Measurements from ENCODE around the gene HSPB9.
A peak's percentile ranks its signal among the peaks of the same experiment; 100 is the strongest.

Gene HSPB9

DNA sequence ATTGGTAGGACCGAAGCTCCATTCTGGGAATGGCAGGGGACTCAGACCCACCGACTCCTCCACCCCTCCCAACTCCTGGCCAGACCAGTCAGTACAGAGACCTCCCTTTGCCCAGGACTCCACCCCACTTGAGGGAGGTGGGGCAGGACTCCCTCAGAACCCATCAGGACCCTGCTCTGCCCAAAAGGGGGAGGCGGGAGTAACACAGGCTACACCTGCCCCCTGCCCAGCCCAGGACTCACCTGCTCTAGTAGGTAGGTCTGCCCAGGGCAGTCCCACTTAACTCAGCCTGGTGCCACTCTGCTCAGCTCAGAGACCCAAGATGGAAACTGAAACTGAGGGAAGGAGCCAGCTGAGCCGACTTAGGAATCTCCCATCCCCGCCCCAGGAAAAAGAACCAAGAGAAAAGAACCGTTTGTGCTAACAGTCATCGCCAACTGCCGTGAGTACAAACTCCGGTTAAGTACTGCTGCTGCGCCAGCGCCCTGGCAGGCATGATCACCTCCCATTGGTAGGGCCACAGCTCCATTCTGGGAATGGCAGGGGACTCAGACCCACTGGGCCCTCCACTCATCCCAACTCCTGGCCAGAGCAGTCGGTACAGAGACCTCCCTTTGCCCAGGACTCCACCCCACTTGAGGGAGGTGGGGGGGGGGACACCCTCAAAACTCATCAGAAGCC is 10.6 kb upstream of the HSPB9 start:
- peaks cover 24 to 34% of the 10 kb centered on the region in 2 donors for H3K4me1 ChIP-seq (ENCODE audit: control insufficient read depth in 1 of 2, insufficient read depth in 2 of 2, low read length in 2 of 2)

DNA sequence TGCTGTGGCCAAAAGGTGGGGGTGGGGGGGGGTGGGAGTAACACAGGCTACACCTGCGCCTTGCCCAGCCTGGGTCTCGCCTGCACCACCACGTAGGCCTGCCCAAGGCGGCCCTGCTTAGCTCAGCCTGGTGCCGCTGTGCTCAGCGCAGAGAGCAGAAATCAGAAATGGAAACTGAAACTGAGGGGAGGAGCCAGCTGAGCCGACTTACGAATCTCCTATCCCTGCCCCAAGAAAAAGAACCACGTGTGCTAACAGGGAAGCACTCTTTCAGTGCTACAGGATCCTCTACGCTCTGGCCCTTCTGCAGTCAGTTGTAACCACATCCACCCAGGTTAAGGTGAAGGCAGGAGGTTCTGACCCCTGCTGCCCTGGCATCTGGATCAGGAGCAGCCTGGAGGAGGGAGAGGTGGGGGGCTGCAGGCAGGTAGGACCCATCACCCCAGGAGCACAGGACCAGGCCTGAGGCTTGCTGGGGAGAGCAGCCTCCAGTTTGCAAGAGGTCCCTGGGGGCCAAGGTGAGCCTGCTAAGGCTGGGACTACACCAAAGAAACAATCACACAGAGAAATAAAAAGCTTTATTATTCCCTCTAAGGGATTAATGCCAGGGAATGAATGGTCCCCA is 9.9 kb upstream of the HSPB9 start, which contains the start of gene DHX58:
Gene DHX58 (minus strand): TSS at position 163 of the 625 bp plus-strand sequence. CDS start 822 bp downstream, outside the sequence.
- Histone ChIP-seq H3K27me3 (ENCODE audit: control insufficient read depth in 1 of 2, insufficient read depth in 2 of 2, low read length in 2 of 2) (no peaks in the 10 kb centered on the region), H3K36me3 (ENCODE audit: control insufficient read depth in 1 of 2, insufficient read depth in 2 of 2, low read length in 2 of 2) (peaks cover 3 to 27% of the 10 kb centered on the region in 2 donors), H3K9me3 (ENCODE audit: control insufficient read depth in 1 of 2, low read length in 2 of 2) (no peaks in the 10 kb centered on the region), H3K4me1 (ENCODE audit: control insufficient read depth in 1 of 2, insufficient read depth in 2 of 2, low read length in 2 of 2) (peaks cover 24 to 32% of the 10 kb centered on the region in 2 donors), H3K27ac (ENCODE audit: low read depth, low read length) (peak within 1 kb of the TSS; percentile 76), H3K4me3 (ENCODE audit: low read depth in 1 of 2, low read length in 2 of 2) (peak within 1 kb of the TSS; percentile 65 to 77), H3K9ac (ENCODE audit: low read depth in 1 of 2, low read length in 2 of 2) (peak within 1 kb of the TSS; percentile 76 to 89)

More for the DNA sequence above, 10.6 kb upstream of the HSPB9 start:
- H3K9me3 ChIP-seq (ENCODE audit: control insufficient read depth in 1 of 2, low read length in 2 of 2), result no peaks in the 10 kb centered on the region
- H3K27ac ChIP-seq (ENCODE audit: low read depth, low read length), result peak overlapping the region; percentile 76
- H3K4me3 ChIP-seq (ENCODE audit: low read depth in 1 of 2, low read length in 2 of 2), result peak overlapping the region; percentile 65 to 77
- H3K9ac ChIP-seq (ENCODE audit: low read depth in 1 of 2, low read length in 2 of 2), result peak overlapping the region; percentile 76 to 89
- H3K27me3 ChIP-seq (ENCODE audit: control insufficient read depth in 1 of 2, insufficient read depth in 2 of 2, low read length in 2 of 2), result no peaks in the 10 kb centered on the region
- H3K36me3 ChIP-seq (ENCODE audit: control insufficient read depth in 1 of 2, insufficient read depth in 2 of 2, low read length in 2 of 2), result peaks cover 3 to 21% of the 10 kb centered on the region in 2 donors

DNA sequence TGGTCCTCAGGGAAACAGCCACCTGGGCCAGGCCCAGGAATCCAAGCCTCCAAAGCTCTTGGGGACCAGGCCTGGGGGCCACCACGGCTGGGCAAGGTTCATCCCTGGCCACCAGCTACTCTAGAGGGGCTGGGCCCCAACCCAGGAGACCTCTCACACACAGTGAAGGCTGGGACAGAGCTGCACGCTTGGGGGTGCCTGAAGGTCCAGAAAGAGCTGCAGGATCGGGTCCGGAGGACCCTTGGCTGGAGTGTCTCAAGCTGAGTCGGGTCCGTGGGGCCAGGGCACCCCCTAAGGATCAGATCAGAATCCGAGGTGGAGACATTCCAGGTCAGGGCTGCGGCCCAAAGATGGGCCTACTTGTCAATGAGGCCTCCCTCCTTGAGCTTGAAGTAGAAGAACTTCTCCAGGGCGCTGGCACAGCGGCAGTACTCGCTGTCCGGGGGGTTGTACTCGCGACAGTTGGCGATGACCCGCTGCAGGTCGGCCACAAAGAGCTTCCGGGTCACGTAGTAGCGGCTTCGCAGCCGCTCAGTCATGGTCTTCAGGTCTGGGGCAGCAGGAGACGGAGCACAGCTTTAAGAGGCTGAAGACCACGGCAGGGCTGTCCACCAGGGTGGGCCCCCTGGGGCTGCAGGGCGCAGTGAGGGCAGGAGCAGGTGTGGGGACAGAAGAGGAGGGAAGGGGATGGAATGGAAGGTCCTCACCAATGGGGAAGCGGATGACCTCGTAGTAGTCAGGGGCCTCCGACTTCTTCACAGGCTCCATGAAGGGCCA is 9.1 kb upstream of the HSPB9 start:
- H3K4me1 ChIP-seq (ENCODE audit: control insufficient read depth in 1 of 2, insufficient read depth in 2 of 2, low read length in 2 of 2), result peaks cover 20 to 34% of the 10 kb centered on the region in 2 donors
- peak overlapping the region; percentile 76 to 89 for H3K9ac ChIP-seq (ENCODE audit: low read depth in 1 of 2, low read length in 2 of 2)
- no peak overlapping the region for H3K27ac ChIP-seq (ENCODE audit: low read depth, low read length)
- no peaks in the 10 kb centered on the region for H3K9me3 ChIP-seq (ENCODE audit: control insufficient read depth in 1 of 2, low read length in 2 of 2)
- peaks cover 3 to 29% of the 10 kb centered on the region in 2 donors for H3K36me3 ChIP-seq (ENCODE audit: control insufficient read depth in 1 of 2, insufficient read depth in 2 of 2, low read length in 2 of 2)
- no peaks in the 10 kb centered on the region for H3K27me3 ChIP-seq (ENCODE audit: control insufficient read depth in 1 of 2, insufficient read depth in 2 of 2, low read length in 2 of 2)
- H3K4me3 ChIP-seq (ENCODE audit: low read depth in 1 of 2, low read length in 2 of 2), result no peak overlapping the region

DNA sequence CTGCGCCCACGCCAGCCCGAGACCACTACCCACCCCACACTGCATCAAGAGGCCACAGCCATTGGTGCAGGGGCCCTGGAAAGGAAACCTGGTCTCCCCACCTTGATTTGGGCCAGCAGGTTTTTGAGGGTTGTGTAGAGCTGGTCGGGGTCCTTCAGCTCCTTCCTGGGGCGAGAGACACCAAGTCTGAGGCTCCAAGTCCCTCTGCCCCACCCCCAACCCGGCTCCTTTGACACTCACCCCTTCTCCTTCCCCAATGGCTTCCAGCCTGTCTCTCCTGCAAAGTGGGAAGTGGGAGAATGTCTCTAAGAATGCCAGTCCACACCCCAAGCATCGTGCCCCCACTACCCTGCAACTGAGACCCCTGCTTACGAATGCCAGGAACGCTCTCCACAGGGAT is 8.5 kb upstream of the HSPB9 start:
- Histone ChIP-seq H3K9me3 (ENCODE audit: control insufficient read depth in 1 of 2, low read length in 2 of 2) (no peaks in the 10 kb centered on the region), H3K4me3 (ENCODE audit: low read depth in 1 of 2, low read length in 2 of 2) (no peak overlapping the region), H3K9ac (ENCODE audit: low read depth in 1 of 2, low read length in 2 of 2) (no peak overlapping the region), H3K27ac (ENCODE audit: low read depth, low read length) (no peak overlapping the region), H3K4me1 (ENCODE audit: control insufficient read depth in 1 of 2, insufficient read depth in 2 of 2, low read length in 2 of 2) (peaks cover 22 to 39% of the 10 kb centered on the region in 2 donors), H3K36me3 (ENCODE audit: control insufficient read depth in 1 of 2, insufficient read depth in 2 of 2, low read length in 2 of 2) (peaks cover 0 to 29% of the 10 kb centered on the region in 2 donors), H3K27me3 (ENCODE audit: control insufficient read depth in 1 of 2, insufficient read depth in 2 of 2, low read length in 2 of 2) (no peaks in the 10 kb centered on the region)

DNA sequence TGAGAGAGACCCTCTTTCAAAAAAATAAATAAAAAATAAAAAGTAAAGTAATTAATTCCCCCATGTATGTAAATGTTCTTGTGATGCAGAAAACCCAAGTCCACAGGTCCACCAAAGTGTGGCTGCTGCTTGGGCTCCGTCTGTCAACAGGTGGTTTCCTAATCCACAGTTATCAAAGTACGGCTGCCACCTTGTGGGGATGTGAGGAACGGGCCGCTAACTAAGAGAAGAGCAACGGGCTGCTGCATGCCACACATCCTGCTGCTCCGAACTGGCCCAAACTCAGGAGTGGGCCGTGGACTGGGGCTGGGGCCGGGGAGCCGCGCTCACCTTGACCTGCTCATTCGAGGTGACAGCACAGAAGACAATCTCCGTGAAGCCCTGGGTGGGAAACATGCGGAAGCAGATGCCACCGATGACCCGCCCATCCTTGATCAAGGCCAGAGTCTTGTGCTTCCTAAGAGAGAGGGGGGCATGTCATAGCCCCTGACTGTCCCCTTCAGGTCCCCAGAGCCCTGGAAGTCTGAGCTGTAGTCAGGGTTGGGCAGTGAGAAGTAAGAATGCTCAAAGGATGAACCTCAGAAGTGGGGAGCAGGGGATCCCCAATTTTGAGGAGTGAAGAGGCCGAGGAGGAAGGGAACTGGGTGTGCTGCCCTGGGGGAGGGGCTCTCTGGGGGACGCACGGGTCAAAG is 5.8 kb upstream of the HSPB9 start:
- no peak overlapping the region for H3K27ac ChIP-seq (ENCODE audit: low read depth, low read length)
- H3K9me3 ChIP-seq (ENCODE audit: control insufficient read depth in 1 of 2, low read length in 2 of 2), result no peaks in the 10 kb centered on the region
- peaks cover 34 to 49% of the 10 kb centered on the region in 2 donors for H3K4me1 ChIP-seq (ENCODE audit: control insufficient read depth in 1 of 2, insufficient read depth in 2 of 2, low read length in 2 of 2)
- no peak overlapping the region for H3K4me3 ChIP-seq (ENCODE audit: low read depth in 1 of 2, low read length in 2 of 2)
- peaks cover 0 to 20% of the 10 kb centered on the region in 2 donors for H3K36me3 ChIP-seq (ENCODE audit: control insufficient read depth in 1 of 2, insufficient read depth in 2 of 2, low read length in 2 of 2)
- no peaks in the 10 kb centered on the region for H3K27me3 ChIP-seq (ENCODE audit: control insufficient read depth in 1 of 2, insufficient read depth in 2 of 2, low read length in 2 of 2)
- no peak overlapping the region for H3K9ac ChIP-seq (ENCODE audit: low read depth in 1 of 2, low read length in 2 of 2)

DNA sequence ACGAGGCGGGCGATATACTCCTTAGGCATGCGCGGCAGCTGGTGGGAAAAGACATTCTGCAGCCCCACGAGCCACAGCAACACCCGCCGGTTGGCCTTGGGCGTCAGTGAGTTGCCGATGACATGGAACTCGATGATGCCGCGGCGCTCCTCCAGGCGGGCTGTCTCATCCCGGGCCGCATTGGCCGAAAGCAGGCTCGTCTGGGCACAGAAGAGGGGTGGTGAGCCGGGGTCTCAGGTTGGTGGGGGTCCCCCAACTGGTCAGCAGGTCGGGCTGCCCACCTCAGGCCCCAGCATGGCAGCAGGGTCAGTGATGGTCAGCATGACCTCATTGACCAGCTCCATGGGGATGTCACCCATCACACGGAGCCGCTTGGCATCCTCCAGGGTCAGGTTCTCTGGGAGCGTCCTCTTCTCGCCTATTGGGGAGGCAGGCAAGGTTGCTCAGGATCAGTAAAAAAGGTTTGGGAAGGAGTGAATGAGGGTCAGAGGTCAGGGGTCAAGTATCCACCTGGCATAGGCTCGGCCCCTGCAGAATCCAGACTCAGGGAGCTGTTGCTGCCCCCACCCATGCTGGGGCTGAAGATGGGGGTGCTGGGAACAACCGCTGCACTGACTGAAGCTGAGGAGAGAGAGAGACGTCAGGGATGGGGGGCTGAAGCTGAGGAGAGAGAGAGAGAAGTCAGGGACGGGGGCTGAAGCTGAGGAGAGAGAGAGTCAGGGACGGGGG is 5.0 kb upstream of the HSPB9 start:
- peaks cover 0 to 20% of the 10 kb centered on the region in 2 donors for H3K36me3 ChIP-seq (ENCODE audit: control insufficient read depth in 1 of 2, insufficient read depth in 2 of 2, low read length in 2 of 2)

DNA sequence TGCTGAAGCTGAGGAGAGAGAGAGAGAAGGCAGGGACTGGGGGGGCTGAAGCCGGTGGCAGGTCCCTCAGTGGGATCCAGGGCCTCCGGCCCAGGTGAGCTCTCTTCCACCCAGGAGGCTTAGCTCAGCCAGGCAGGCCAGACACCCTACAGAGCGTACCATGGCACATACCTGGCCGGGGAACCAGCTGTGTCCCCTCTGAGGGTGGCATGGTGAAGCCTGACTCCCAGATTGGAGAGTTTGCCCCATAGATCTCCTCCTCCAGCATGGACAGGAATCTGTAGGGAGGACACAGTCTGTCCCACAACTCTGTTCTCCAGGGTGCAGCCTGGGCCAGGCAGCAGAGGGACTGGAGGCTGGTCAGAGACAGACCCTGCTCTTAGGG is 4.5 kb upstream of the HSPB9 start:
- H3K4me1 ChIP-seq (ENCODE audit: control insufficient read depth in 1 of 2, insufficient read depth in 2 of 2, low read length in 2 of 2), result peaks cover 35 to 50% of the 10 kb centered on the region in 2 donors
- H3K9ac ChIP-seq (ENCODE audit: low read depth in 1 of 2, low read length in 2 of 2), result no peak overlapping the region
- no peak overlapping the region for H3K4me3 ChIP-seq (ENCODE audit: low read depth in 1 of 2, low read length in 2 of 2)
- H3K9me3 ChIP-seq (ENCODE audit: control insufficient read depth in 1 of 2, low read length in 2 of 2), result no peaks in the 10 kb centered on the region
- H3K36me3 ChIP-seq (ENCODE audit: control insufficient read depth in 1 of 2, insufficient read depth in 2 of 2, low read length in 2 of 2), result peaks cover 0 to 20% of the 10 kb centered on the region in 2 donors
- no peaks in the 10 kb centered on the region for H3K27me3 ChIP-seq (ENCODE audit: control insufficient read depth in 1 of 2, insufficient read depth in 2 of 2, low read length in 2 of 2)
- H3K27ac ChIP-seq (ENCODE audit: low read depth, low read length), result no peak overlapping the region

More for the DNA sequence above, 5.0 kb upstream of the HSPB9 start:
- H3K9me3 ChIP-seq (ENCODE audit: control insufficient read depth in 1 of 2, low read length in 2 of 2), result no peaks in the 10 kb centered on the region
- H3K4me1 ChIP-seq (ENCODE audit: control insufficient read depth in 1 of 2, insufficient read depth in 2 of 2, low read length in 2 of 2), result peaks cover 36 to 51% of the 10 kb centered on the region in 2 donors
- H3K27ac ChIP-seq (ENCODE audit: low read depth, low read length), result no peak overlapping the region
- H3K4me3 ChIP-seq (ENCODE audit: low read depth in 1 of 2, low read length in 2 of 2), result no peak overlapping the region
- H3K9ac ChIP-seq (ENCODE audit: low read depth in 1 of 2, low read length in 2 of 2), result no peak overlapping the region
- no peaks in the 10 kb centered on the region for H3K27me3 ChIP-seq (ENCODE audit: control insufficient read depth in 1 of 2, insufficient read depth in 2 of 2, low read length in 2 of 2)

DNA sequence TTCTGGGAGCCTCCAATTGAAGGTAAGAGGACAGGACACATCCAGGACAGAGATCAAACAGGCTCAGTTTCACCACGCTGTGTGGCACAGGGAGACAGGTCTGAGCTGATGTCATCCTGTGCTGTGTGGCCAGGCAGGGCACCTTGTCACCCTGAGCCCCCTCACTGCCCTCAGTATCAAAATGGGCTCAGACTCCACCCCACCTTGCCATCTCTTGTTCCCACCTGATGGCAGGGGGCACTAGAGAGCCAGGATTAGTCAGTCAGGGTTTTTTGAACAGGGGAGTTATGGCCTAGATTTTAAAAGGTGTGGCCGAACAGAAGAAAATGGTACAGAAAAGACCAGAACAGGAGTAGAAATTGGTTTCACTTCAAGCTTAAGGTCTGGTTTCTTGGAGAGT is 4.1 kb upstream of the HSPB9 start:
- Histone ChIP-seq H3K4me1 (ENCODE audit: control insufficient read depth in 1 of 2, insufficient read depth in 2 of 2, low read length in 2 of 2) (peaks cover 32 to 48% of the 10 kb centered on the region in 2 donors), H3K9ac (ENCODE audit: low read depth in 1 of 2, low read length in 2 of 2) (no peak overlapping the region), H3K4me3 (ENCODE audit: low read depth in 1 of 2, low read length in 2 of 2) (no peak overlapping the region), H3K9me3 (ENCODE audit: control insufficient read depth in 1 of 2, low read length in 2 of 2) (no peaks in the 10 kb centered on the region), H3K27me3 (ENCODE audit: control insufficient read depth in 1 of 2, insufficient read depth in 2 of 2, low read length in 2 of 2) (no peaks in the 10 kb centered on the region), H3K36me3 (ENCODE audit: control insufficient read depth in 1 of 2, insufficient read depth in 2 of 2, low read length in 2 of 2) (peaks cover 0 to 20% of the 10 kb centered on the region in 2 donors), H3K27ac (ENCODE audit: low read depth, low read length) (no peak overlapping the region)

DNA sequence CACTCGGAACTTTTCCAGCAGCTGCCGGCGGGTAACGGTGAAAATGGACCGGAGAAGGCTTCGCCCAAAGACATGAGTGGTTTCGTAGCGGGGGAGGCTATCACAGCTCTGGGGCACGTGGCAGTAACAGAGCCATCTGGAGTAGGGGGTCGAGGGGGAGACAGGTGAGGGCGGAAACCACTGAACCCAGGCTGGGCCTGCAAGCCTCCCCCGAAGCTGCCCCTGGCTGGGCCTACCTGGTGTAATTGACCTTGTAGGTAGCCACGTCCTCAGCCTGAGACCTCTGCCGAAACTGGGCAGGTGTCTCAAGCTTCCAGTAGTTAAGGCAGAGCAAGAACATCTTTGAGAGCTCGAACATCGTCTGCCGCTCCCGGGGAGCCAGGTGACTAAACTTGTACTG is 3.3 kb upstream of the HSPB9 start:
- H3K4me3 ChIP-seq (ENCODE audit: low read depth in 1 of 2, low read length in 2 of 2), result no peak overlapping the region

More for the DNA sequence above, 3.3 kb upstream of the HSPB9 start:
- Histone ChIP-seq H3K9me3 (ENCODE audit: control insufficient read depth in 1 of 2, low read length in 2 of 2) (no peaks in the 10 kb centered on the region), H3K27ac (ENCODE audit: low read depth, low read length) (no peak overlapping the region), H3K36me3 (ENCODE audit: control insufficient read depth in 1 of 2, insufficient read depth in 2 of 2, low read length in 2 of 2) (peaks cover 0 to 20% of the 10 kb centered on the region in 2 donors), H3K4me1 (ENCODE audit: control insufficient read depth in 1 of 2, insufficient read depth in 2 of 2, low read length in 2 of 2) (peaks cover 32 to 48% of the 10 kb centered on the region in 2 donors), H3K9ac (ENCODE audit: low read depth in 1 of 2, low read length in 2 of 2) (no peak overlapping the region), H3K27me3 (ENCODE audit: control insufficient read depth in 1 of 2, insufficient read depth in 2 of 2, low read length in 2 of 2) (no peaks in the 10 kb centered on the region)
